ENCODE measurements around the gene KCTD17. TPM values are rescaled to one million over a fixed set of nuclear protein-coding genes. Genes with fewer than 3 reads are reported as not detected.

Gene KCTD17
- total RNA-seq, 6 experiments from 2014 or later, result 39.8 to 46.4 (median 43.3) TPM

DNA sequence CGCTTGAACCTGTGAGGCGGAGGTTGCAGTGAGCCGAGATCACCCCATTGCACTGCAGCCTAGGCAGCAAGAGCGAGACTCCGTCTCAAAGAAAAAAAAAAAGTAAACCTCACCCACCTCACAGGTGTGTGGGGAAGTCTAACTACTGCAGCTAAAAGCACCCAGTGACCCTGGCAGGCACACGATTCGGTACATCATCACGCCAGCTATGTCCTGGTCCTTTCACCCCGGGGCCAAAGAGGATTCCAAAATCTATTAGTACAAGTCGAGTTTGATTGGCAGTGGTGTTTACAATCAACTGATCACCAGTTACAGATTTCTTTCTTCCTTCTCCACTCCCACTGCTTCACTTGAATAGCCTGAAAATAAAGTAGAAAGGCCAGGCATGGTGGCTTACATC, 38.6 kb upstream of the KCTD17 start:
- Mint-ChIP-seq H3K9me3 (no peaks in the 10 kb centered on the region), H3K27ac (no peak overlapping the region), H3K4me1 (ENCODE audit: low read depth) (no peaks in the 10 kb centered on the region), H3K36me3 (ENCODE audit: low read depth) (no peaks in the 10 kb centered on the region), H3K4me3 (no peak overlapping the region), H3K27me3 (ENCODE audit: insufficient read depth) (peaks cover 5% of the 10 kb centered on the region)
- TF ChIP-seq, protein P1, sequence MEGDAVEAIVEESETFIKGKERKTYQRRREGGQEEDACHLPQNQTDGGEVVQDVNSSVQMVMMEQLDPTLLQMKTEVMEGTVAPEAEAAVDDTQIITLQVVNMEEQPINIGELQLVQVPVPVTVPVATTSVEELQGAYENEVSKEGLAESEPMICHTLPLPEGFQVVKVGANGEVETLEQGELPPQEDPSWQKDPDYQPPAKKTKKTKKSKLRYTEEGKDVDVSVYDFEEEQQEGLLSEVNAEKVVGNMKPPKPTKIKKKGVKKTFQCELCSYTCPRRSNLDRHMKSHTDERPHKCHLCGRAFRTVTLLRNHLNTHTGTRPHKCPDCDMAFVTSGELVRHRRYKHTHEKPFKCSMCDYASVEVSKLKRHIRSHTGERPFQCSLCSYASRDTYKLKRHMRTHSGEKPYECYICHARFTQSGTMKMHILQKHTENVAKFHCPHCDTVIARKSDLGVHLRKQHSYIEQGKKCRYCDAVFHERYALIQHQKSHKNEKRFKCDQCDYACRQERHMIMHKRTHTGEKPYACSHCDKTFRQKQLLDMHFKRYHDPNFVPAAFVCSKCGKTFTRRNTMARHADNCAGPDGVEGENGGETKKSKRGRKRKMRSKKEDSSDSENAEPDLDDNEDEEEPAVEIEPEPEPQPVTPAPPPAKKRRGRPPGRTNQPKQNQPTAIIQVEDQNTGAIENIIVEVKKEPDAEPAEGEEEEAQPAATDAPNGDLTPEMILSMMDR (IDR thresholded peaks at IDR 0.05), result no peak
- DNase-seq, result no peak

DNA sequence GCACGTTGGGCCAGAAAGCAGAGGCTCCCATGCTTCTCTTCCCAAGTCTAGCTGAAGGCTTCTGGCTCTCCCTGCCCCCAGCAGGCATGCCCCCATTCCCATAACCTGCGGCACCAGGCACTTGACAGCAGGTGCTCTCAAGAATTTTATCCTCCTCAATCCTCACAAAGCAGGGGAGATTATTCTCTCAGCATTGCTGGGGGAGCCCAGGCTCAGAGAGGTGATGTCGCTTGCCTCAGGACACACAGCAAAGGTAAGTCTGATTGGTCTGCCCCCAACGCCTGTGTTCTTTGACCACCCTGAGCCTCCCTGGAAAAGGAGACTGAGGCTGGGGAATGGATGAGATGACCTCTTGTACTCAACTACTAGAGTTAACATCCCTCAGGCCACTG, 37.1 kb upstream of the KCTD17 start:
- H3K4me1 Mint-ChIP-seq (ENCODE audit: low read depth), result no peaks in the 10 kb centered on the region
- no peak for DNase-seq
- no peak overlapping the region for H3K27ac Mint-ChIP-seq
- TF ChIP-seq, protein P1 (IDR thresholded peaks at IDR 0.05), result no peak
- peaks cover under 1% of the 10 kb centered on the region for H3K27me3 Mint-ChIP-seq (ENCODE audit: insufficient read depth)
- H3K9me3 Mint-ChIP-seq, result no peaks in the 10 kb centered on the region
- H3K36me3 Mint-ChIP-seq (ENCODE audit: low read depth), result no peaks in the 10 kb centered on the region
- no peak overlapping the region for H3K4me3 Mint-ChIP-seq

DNA sequence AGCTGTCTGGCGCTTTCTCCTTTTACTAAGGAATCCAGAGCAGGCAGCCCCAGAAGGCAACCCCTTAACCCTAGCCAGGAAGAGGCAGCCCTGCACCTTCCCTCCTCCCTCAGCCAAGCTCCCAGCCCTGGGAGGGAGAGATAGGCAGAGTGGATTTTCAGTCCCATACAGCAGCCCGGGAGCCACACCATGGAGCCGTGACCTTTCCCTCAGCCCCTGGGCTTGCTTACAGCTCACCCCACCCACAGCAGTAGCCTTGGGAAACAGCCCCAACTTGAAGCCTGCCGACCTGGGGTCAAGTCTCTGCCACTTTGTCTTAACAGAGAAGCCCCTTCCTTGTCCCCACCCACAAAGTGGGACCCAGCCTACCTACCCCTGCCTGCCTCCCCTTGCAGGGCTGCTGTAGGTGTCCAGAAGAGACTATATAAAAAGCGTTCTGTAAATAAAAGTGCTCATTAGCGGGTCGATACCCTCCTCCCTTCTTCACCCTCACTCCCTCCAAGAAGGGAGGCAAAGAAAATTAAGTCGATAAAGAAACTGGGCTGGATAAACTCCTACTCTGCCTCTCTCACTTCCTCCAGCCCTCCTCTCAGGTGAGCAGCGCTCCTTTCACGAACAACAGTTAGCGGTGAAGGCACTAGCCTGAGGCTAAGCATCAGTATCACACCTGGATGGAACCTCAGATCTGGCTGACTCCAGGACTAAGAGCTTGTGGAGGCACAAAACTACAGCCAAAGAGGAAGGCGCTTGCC, 36.5 kb upstream of the KCTD17 start:
- no peaks in the 10 kb centered on the region; the same call in none of the 2 replicates for H3K27me3 Mint-ChIP-seq (ENCODE audit: insufficient read depth)
- DNase-seq, result no peak
- H3K36me3 Mint-ChIP-seq (ENCODE audit: low read depth), result no peaks in the 10 kb centered on the region
- TF ChIP-seq, protein P1 (IDR thresholded peaks at IDR 0.05), result no peak
- H3K27ac Mint-ChIP-seq, result no peak overlapping the region
- no peaks in the 10 kb centered on the region; the same call in 1 of the 2 replicates for H3K4me1 Mint-ChIP-seq (ENCODE audit: low read depth)
- H3K9me3 Mint-ChIP-seq, result no peaks in the 10 kb centered on the region
- no peak overlapping the region for H3K4me3 Mint-ChIP-seq

DNA sequence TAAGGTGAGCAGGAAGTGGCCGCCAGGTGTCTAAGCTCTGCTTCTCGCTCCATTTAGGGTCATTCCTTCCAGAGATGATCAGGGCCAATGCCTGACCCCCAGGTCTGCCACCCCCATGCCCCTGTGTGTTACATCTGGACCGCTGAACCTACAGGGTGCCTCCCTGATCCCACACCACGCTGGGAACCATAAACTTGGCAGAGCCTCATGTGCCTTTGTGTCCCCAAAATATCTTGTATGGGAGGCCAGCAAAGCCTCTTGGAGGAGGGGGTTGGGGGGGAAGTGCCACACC, 36.0 kb upstream of the KCTD17 start:
- no peaks in the 10 kb centered on the region for H3K9me3 Mint-ChIP-seq
- H3K36me3 Mint-ChIP-seq (ENCODE audit: low read depth), result no peaks in the 10 kb centered on the region
- no peaks in the 10 kb centered on the region; the same call in none of the 2 replicates for H3K27me3 Mint-ChIP-seq (ENCODE audit: insufficient read depth)
- no peak for DNase-seq
- H3K4me3 Mint-ChIP-seq, result no peak overlapping the region
- no peak overlapping the region for H3K27ac Mint-ChIP-seq
- peaks cover 4% of the 10 kb centered on the region for H3K4me1 Mint-ChIP-seq (ENCODE audit: low read depth)
- TF ChIP-seq, protein P1 (IDR thresholded peaks at IDR 0.05), result no peak

DNA sequence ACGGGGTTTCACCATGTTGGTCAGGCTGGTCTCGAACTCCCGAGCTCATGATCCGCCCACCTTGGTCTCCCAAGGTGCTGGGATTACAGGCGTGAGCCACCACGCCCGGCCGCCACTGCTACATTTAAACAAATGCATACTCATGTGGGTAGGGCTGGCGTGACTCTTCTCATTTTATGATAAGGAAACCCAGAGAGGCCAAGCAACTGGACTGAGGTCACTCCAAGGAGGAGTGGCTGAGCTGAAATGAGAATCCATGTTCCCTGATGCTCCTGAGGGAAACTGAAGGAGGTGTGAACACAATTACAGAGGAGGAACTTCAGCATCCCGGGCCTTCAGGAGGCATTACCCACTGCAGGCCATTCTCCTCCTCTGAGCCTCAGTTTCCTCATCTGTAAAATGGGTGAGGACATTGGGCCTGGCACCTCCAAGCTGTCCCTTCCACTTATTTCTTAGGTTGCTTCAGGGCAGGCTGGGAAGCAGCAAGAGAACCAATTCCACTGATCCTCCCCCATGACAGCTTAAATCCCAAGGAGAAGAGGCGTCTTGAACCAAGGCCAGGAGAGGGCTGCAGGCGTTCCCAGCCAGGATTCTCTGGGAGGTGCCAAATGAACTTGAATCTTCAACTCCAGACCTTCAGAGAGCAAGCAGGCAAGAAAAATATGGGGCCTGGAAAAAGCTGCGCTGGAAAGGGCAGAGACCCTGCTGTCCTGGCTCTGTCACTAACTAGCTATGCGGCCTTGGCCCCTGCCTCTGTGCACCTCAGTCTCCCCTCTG, 35.2 kb upstream of the KCTD17 start:
- Mint-ChIP-seq H3K9me3 (no peaks in the 10 kb centered on the region), H3K4me3 (no peak overlapping the region), H3K27me3 (ENCODE audit: insufficient read depth) (no peaks in the 10 kb centered on the region; the same call in 1 of the 2 replicates), H3K27ac (no peak overlapping the region), H3K36me3 (ENCODE audit: low read depth) (no peaks in the 10 kb centered on the region), H3K4me1 (ENCODE audit: low read depth) (peaks cover 6% of the 10 kb centered on the region)
- no peak for DNase-seq
- TF ChIP-seq, protein P1 (IDR thresholded peaks at IDR 0.05), result no peak
